Esophagus muscularis mucosa (tissue), 4 donors: ENCODE results near the gene INTS3. TPM values are rescaled to one million over a fixed set of nuclear protein-coding genes. Genes with fewer than 3 reads are reported as not detected.
A peak's percentile ranks its signal among the peaks of the same experiment; 100 is the strongest.

ENCODE experiments used
- DNase-seq: peaks from one replicate; pipeline ENCODE4 v3.0.0-alpha.2; 2017; ENCODE audit errors: extremely low spot score
- H3K27ac ChIP-seq, 4 donors: fragments of 200-600 bp; sonication (generic); replicated peaks in 1 of 4; 1 replicate in 3 of 4; 2 replicates in 1 of 4; pipeline ENCODE4 v1.5.1; 2016 to 2019; ENCODE audit warnings: mild to moderate bottlenecking in 1 of 4
- H3K27me3 ChIP-seq, 4 donors: fragments of 200-600 bp; sonication (generic); one replicate each; pipeline versions ENCODE4 v1.5.1 to v1.6.0; 2016 to 2019
- H3K36me3 ChIP-seq, 4 donors: fragments of 200-600 bp; sonication (generic); one replicate each; pipeline ENCODE4 v1.5.1; 2016 to 2019
- H3K4me1 ChIP-seq, 4 donors: fragments of 200-600 bp; sonication (generic); one replicate each; pipeline ENCODE4 v1.5.1; 2016 to 2019
- H3K4me3 ChIP-seq, 4 donors: fragments of 200-600 bp; sonication (generic); 1 replicate in 2 of 4; 2 replicates in 2 of 4; pipeline ENCODE4 v1.5.1; 2016 to 2019; ENCODE audit warnings: mild to moderate bottlenecking in 4 of 4, moderate library complexity in 1 of 4
- H3K9me3 ChIP-seq, 4 donors: fragments of 200-600 bp; sonication (generic); 1 replicate in 3 of 4; 2 replicates in 1 of 4; pipeline ENCODE4 v1.5.1; 2016 to 2019
- CTCF ChIP-seq, 3 experiments: fragments of 200-600 bp in 2 of 3; fragments of 450-650 bp in 1 of 3; sonication (generic) in 2 of 3; IDR thresholded peaks; one replicate each; pipeline ENCODE4 v1.5.1; 2017 to 2019; ENCODE audit warnings: antibody characterized with exemption in 3 of 3, mild to moderate bottlenecking in 2 of 3, moderate library complexity in 1 of 3
- EP300 ChIP-seq: sonication (generic); formaldehyde crosslinking; IDR thresholded peaks from one replicate; pipeline ENCODE4 v1.6.1; 2017; ENCODE audit warnings: antibody characterized with exemption
- POLR2A ChIP-seq: fragments of 450-650 bp; IDR thresholded peaks from one replicate; pipeline ENCODE4 v1.6.1; 2017; ENCODE audit warnings: antibody characterized with exemption, moderate library complexity, mild to moderate bottlenecking, low read depth
- POLR2AphosphoS5 ChIP-seq, 2 donors: sonication (generic); formaldehyde crosslinking; IDR thresholded peaks; one replicate each; pipeline ENCODE4 v1.6.1; 2017; ENCODE audit warnings: antibody characterized with exemption in 2 of 2
- WGBS: methylation state at CpG from one replicate; pipeline ENCODE4 v1.1.5; 2018; 5-methylcytosine and 5-hydroxymethylcytosine counted together
- intact Hi-C: fragments of 100-400 bp; cut with DNase I; formaldehyde crosslinking; loops from one replicate; pipeline ENCODE4 v1.15.1; 2023
- total RNA-seq, 4 donors: library from RNA; depleted of rRNA; stranded (reverse); fragments of >200 nt; gene quantifications; one replicate each; pipeline versions ENCODE4 v1.1.0 to v1.2.1, GENCODE V29; 2016

INTS3 gene
- total RNA-seq, 4 donors from 2014 or later = 32.3 to 45.5 (median 38.9) TPM

GRCh38 chr1:153730468-153730988, 2.7 kb downstream of the INTS3 start:
- no peak overlapping the region for H3K4me3 ChIP-seq
- H3K27ac ChIP-seq = peak overlapping the region; percentile 34 to 99 (median 98)
- DNase-seq = no peak
- WGBS = 62% methylated on average over 5 of the region's 5 CpGs
- intact Hi-C loops = no loop called here
- TF ChIP-seq POLR2AphosphoS5 (IDR thresholded peaks at IDR 0.05) (no peak), EP300 (no peak), CTCF (IDR thresholded peaks at IDR 0.05) (no peak), POLR2A (no peak)
- peaks cover 42 to 64% (median 61%) of the 10 kb centered on the region in 4 donors for H3K4me1 ChIP-seq
- peaks cover 0 to 3% (median 0%) of the 10 kb centered on the region in 4 donors for H3K36me3 ChIP-seq
- H3K27me3 ChIP-seq = no peaks in the 10 kb centered on the region
- H3K9me3 ChIP-seq = no peaks in the 10 kb centered on the region

- peak overlapping the region; percentile 47 to 66 (median 60) for H3K27ac ChIP-seq
- no peak for DNase-seq
- no peaks in the 10 kb centered on the region for H3K27me3 ChIP-seq
- no peaks in the 10 kb centered on the region for H3K9me3 ChIP-seq
- H3K4me1 ChIP-seq = peaks cover 36 to 52% (median 49%) of the 10 kb centered on the region in 4 donors
- intact Hi-C loops = no loop called here
- 14% methylated on average over 1 of the region's 1 CpG for WGBS
- H3K36me3 ChIP-seq = peaks cover 0 to 13% (median 4%) of the 10 kb centered on the region in 4 donors
- TF ChIP-seq EP300 = no peak
- no peak for TF ChIP-seq POLR2AphosphoS5 (IDR thresholded peaks at IDR 0.05)
- TF ChIP-seq POLR2A = no peak
- no peak for TF ChIP-seq CTCF (IDR thresholded peaks at IDR 0.05)
- H3K4me3 ChIP-seq = no peak overlapping the region
These were observed 6.1 kb downstream of the INTS3 start for GRCh38 chr1:153733970-153734369.

GRCh38 chr1:153734396-153735089, 6.7 kb downstream of the INTS3 start:
- Histone ChIP-seq H3K4me3 (no peak overlapping the region), H3K27ac (peak overlapping the region; percentile 47 to 66 (median 60)), H3K9me3 (no peaks in the 10 kb centered on the region), H3K4me1 (peaks cover 30 to 46% (median 43%) of the 10 kb centered on the region in 4 donors), H3K27me3 (no peaks in the 10 kb centered on the region), H3K36me3 (peaks cover 0 to 19% (median 10%) of the 10 kb centered on the region in 4 donors)
- no peak for DNase-seq
- WGBS = 87% methylated on average over 3 of the region's 3 CpGs
- no peak for TF ChIP-seq POLR2A
- TF ChIP-seq CTCF (IDR thresholded peaks at IDR 0.05) = no peak
- no peak for TF ChIP-seq EP300
- TF ChIP-seq POLR2AphosphoS5 (IDR thresholded peaks at IDR 0.05) = no peak
- intact Hi-C loops = no loop called here

- H3K9me3 ChIP-seq = no peaks in the 10 kb centered on the region
- WGBS = 94% methylated on average over 3 of the region's 3 CpGs
- no peak for DNase-seq
- H3K27ac ChIP-seq = peak overlapping the region in 3 of 4 donors; percentile 47 to 66 (median 58)
- TF ChIP-seq CTCF (IDR thresholded peaks at IDR 0.05) (no peak), POLR2AphosphoS5 (IDR thresholded peaks at IDR 0.05) (no peak), POLR2A (no peak), EP300 (no peak)
- no peaks in the 10 kb centered on the region for H3K27me3 ChIP-seq
- no peak overlapping the region for H3K4me3 ChIP-seq
- peaks cover 0 to 24% (median 15%) of the 10 kb centered on the region in 4 donors for H3K36me3 ChIP-seq
- intact Hi-C loops = no loop called here
- H3K4me1 ChIP-seq = peaks cover 25 to 41% (median 38%) of the 10 kb centered on the region in 4 donors
These were observed 7.2 kb downstream of the INTS3 start for GRCh38 chr1:153735090-153735420.
